HEK293 (cell line): ENCODE results near the gene FNIP1.

Experiments
- CTCF ChIA-PET: fragments of 350-600 bp; formaldehyde crosslinking; extraction: SDS; loops from one replicate; lab custom pipeline; 2021; ENCODE audit warnings: antibody characterized with exemption; lab: Yijun Ruan, JAX
- POLR2A ChIA-PET: fragments of 300-600 bp; formaldehyde crosslinking; extraction: SDS; loops from one replicate; lab custom pipeline; 2020; ENCODE audit warnings: antibody characterized with exemption, inconsistent platforms; lab: Yijun Ruan, JAX
- H3K27ac ChIP-seq: fragments of 200-500 bp; sonication (Bioruptor generic); 2 replicates; pipeline ENCODE4 v1.5.1; 2014; ENCODE audit warnings: low read depth, low read length, control low read depth, inconsistent platforms; ENCODE audit errors: extremely low read depth
- H3K36me3 ChIP-seq, 2 experiments: fragments of 200-500 bp in 1 of 2; sonication (Bioruptor generic) in 1 of 2; 1 replicate in 1 of 2; 2 replicates in 1 of 2; pipeline ENCODE4 v1.5.1; 2014 to 2017; ENCODE audit warnings: inconsistent platforms in 2 of 2, low read length in 2 of 2; ENCODE audit not compliant: control insufficient read depth in 2 of 2, insufficient read depth in 1 of 2
- H3K4me1 ChIP-seq: fragments of 200-500 bp; sonication (Bioruptor generic); 2 replicates; pipeline ENCODE4 v1.5.1; 2014; ENCODE audit warnings: mild to moderate bottlenecking, low read length, inconsistent platforms; ENCODE audit not compliant: control insufficient read depth, insufficient read depth
- H3K4me3 ChIP-seq: 2 replicates; pipeline ENCODE4 v1.5.1; 2011; ENCODE audit warnings: low read depth, mild to moderate bottlenecking, control low read depth, low read length, moderate library complexity
- H3K9me3 ChIP-seq: fragments of 200-500 bp; sonication (Bioruptor generic); 2 replicates; pipeline ENCODE4 v1.5.1; 2014; ENCODE audit warnings: low read depth, low read length, inconsistent platforms; ENCODE audit not compliant: control insufficient read depth, insufficient read depth
- EGR2 ChIP-seq: fragments of 450-650 bp; formaldehyde crosslinking; IDR thresholded peaks from 2 replicates; pipeline ENCODE4 v1.5.1; 2016; ENCODE audit warnings: low read depth, missing biosample characterization, missing genetic modification characterization
- OSR2 ChIP-seq: fragments of 450-650 bp; formaldehyde crosslinking; IDR thresholded peaks from 2 replicates; pipeline ENCODE4 v1.5.1; 2016; ENCODE audit warnings: missing biosample characterization, missing genetic modification characterization
- PRDM4 ChIP-seq: fragments of 450-650 bp; formaldehyde crosslinking; IDR thresholded peaks from 2 replicates; pipeline ENCODE4 v1.5.1; 2017; ENCODE audit warnings: missing biosample characterization, missing genetic modification characterization
- PRDM6 ChIP-seq: fragments of 450-650 bp; formaldehyde crosslinking; IDR thresholded peaks from 2 replicates; pipeline ENCODE4 v1.5.1; 2017; ENCODE audit warnings: missing biosample characterization, missing genetic modification characterization
- REST ChIP-seq: fragments of 450-650 bp; formaldehyde crosslinking; IDR thresholded peaks from 2 replicates; pipeline ENCODE4 v1.5.1; 2016; ENCODE audit warnings: missing biosample characterization, missing genetic modification characterization
- SCRT1 ChIP-seq: fragments of 450-650 bp; formaldehyde crosslinking; IDR thresholded peaks from 2 replicates; pipeline ENCODE4 v1.5.1; 2016; ENCODE audit warnings: missing biosample characterization, missing genetic modification characterization, borderline replicate concordance
- SETDB1 ChIP-seq: IDR thresholded peaks from one replicate; pipeline ENCODE4 v1.6.1; 2017; ENCODE audit warnings: mild to moderate bottlenecking, low read length, moderate library complexity, mixed read lengths; ENCODE audit not compliant: insufficient read length
- YY2 ChIP-seq: fragments of 450-650 bp; formaldehyde crosslinking; IDR thresholded peaks from 2 replicates; pipeline ENCODE4 v1.5.1; 2016; ENCODE audit warnings: missing biosample characterization, missing genetic modification characterization
- ZFHX2 ChIP-seq: fragments of 450-650 bp; formaldehyde crosslinking; conservative IDR thresholded peaks from 2 replicates; pipeline ENCODE4 v1.5.1; 2016; ENCODE audit warnings: missing biosample characterization, missing genetic modification characterization
- ZNF10 ChIP-seq: fragments of 450-650 bp; formaldehyde crosslinking; IDR thresholded peaks from 2 replicates; pipeline ENCODE4 v1.5.1; 2017; ENCODE audit warnings: missing biosample characterization, missing genetic modification characterization
- ZNF121 ChIP-seq: fragments of 450-650 bp; formaldehyde crosslinking; IDR thresholded peaks from 2 replicates; pipeline ENCODE4 v1.5.1; 2016; ENCODE audit warnings: missing biosample characterization, missing genetic modification characterization
- ZNF157 ChIP-seq: fragments of 450-650 bp; formaldehyde crosslinking; IDR thresholded peaks from 2 replicates; pipeline ENCODE4 v1.5.1; 2016; ENCODE audit warnings: missing biosample characterization, missing genetic modification characterization
- ZNF335 ChIP-seq: fragments of 450-650 bp; formaldehyde crosslinking; conservative IDR thresholded peaks from 2 replicates; pipeline ENCODE4 v1.5.1; 2016; ENCODE audit warnings: missing biosample characterization, missing genetic modification characterization
- ZNF362 ChIP-seq: fragments of 450-650 bp; formaldehyde crosslinking; IDR thresholded peaks from 2 replicates; pipeline ENCODE4 v1.5.1; 2016; ENCODE audit warnings: missing biosample characterization, missing genetic modification characterization
- ZNF645 ChIP-seq: fragments of 450-650 bp; formaldehyde crosslinking; IDR thresholded peaks from 2 replicates; pipeline ENCODE4; 2016; ENCODE audit warnings: missing biosample characterization, missing genetic modification characterization
- ZNF658 ChIP-seq: fragments of 450-650 bp; formaldehyde crosslinking; IDR thresholded peaks from 2 replicates; pipeline ENCODE4; 2016; ENCODE audit warnings: missing biosample characterization, missing genetic modification characterization
- ZNF704 ChIP-seq: fragments of 450-650 bp; formaldehyde crosslinking; IDR thresholded peaks from 2 replicates; pipeline ENCODE4 v1.5.1; 2016; ENCODE audit warnings: missing biosample characterization, missing genetic modification characterization
- ZNF747 ChIP-seq: fragments of 450-650 bp; formaldehyde crosslinking; IDR thresholded peaks from 2 replicates; pipeline ENCODE4 v1.5.1; 2016; ENCODE audit warnings: missing biosample characterization, missing genetic modification characterization

The FNIP1 gene

GRCh38 chr5:131617140-131617822, 179.5 kb downstream of the FNIP1 start:
- CTCF ChIA-PET, result interaction anchor here (0.7 kb wide), 2 partner anchors 170 to 194 kb away, joined by 3 to 4 read pairs; no protein-coding TSS in a partner anchor
- H3K27ac ChIP-seq, result no peak overlapping the region
- POLR2A ChIA-PET, result interaction anchor here (0.6 to 0.8 kb wide), 2 partner anchors 13 to 31 kb away, joined by 3 to 4 read pairs; no protein-coding TSS in a partner anchor
- no peaks in the 10 kb centered on the region for H3K36me3 ChIP-seq
- H3K9me3 ChIP-seq, result no peaks in the 10 kb centered on the region
- H3K4me1 ChIP-seq, result no peaks in the 10 kb centered on the region
- TF ChIP-seq ZNF362 (peak; percentile 75; the same call in 1 of the 2 replicates), ZNF747 (tag by site-specific recombination) (no peak), EGR2 (tag by site-specific recombination) (peak; percentile 93), OSR2 (tag by site-specific recombination) (no peak), ZNF121 (tag by site-specific recombination) (peak; percentile 61; the same call in 1 of the 2 replicates), PRDM4 (tag by site-specific recombination) (no peak), PRDM6 (tag by site-specific recombination) (peak; percentile 54; the same call in 1 of the 2 replicates), ZFHX2 (peak; percentile 83), SCRT1 (tag by site-specific recombination) (no peak), ZNF10 (tag by site-specific recombination) (no peak), ZNF335 (tag by site-specific recombination) (no peak), YY2 (tag by site-specific recombination) (no peak), ZNF157 (tag by site-specific recombination) (no peak), ZNF658 (tag by site-specific recombination) (no peak)
- TF ChIP-seq, all 188 proteins: peak for 5
- H3K4me3 ChIP-seq, result no peak overlapping the region

- no peaks in the 10 kb centered on the region for H3K9me3 ChIP-seq
- no peaks in the 10 kb centered on the region for H3K4me1 ChIP-seq
- CTCF ChIA-PET, result interaction anchor here (0.7 kb wide), 1 partner anchor 13 kb away, joined by 4 read pairs; no protein-coding TSS in a partner anchor
- H3K4me3 ChIP-seq, result no peak overlapping the region
- POLR2A ChIA-PET, result no interaction called here
- no peaks in the 10 kb centered on the region for H3K36me3 ChIP-seq
- no peak for TF ChIP-seq SETDB1
- no peak overlapping the region for H3K27ac ChIP-seq
These were observed 180.9 kb downstream of the FNIP1 start for GRCh38 chr5:131615957-131616356.

GRCh38 chr5:131613423-131613822, 183.4 kb downstream of the FNIP1 start:
- H3K4me3 ChIP-seq, result no peak overlapping the region
- no peaks in the 10 kb centered on the region for H3K9me3 ChIP-seq
- TF ChIP-seq ZNF704, result no peak
- no peak for TF ChIP-seq ZNF645 (tag by site-specific recombination)
- no peak for TF ChIP-seq REST (tag by site-specific recombination)
- TF ChIP-seq, all 188 proteins: peak for 0
- H3K36me3 ChIP-seq, result no peaks in the 10 kb centered on the region
- H3K27ac ChIP-seq, result no peak overlapping the region
- ChIA-PET CTCF (no interaction called here), POLR2A (no interaction called here)
- no peaks in the 10 kb centered on the region for H3K4me1 ChIP-seq
